Neural progenitor cell (in vitro differentiated cells): ENCODE data around the gene LPCAT3. TPM values are rescaled to one million over a fixed set of nuclear protein-coding genes. Genes with fewer than 3 reads are reported as not detected.

ENCODE experiments used
- DNase-seq: peaks from one replicate; pipeline ENCODE4 v3.0.0-alpha.2; 2016; ENCODE audit warnings: low spot score
- H2AFZ ChIP-seq: fragments of 200-600 bp; sonication (generic); replicated peaks from 2 replicates; pipeline ENCODE4 v1.6.1; 2016; ENCODE audit warnings: antibody characterized with exemption
- H3F3A ChIP-seq: fragments of 200-600 bp; sonication (generic); 2 replicates; pipeline ENCODE4 v1.6.1; 2016; ENCODE audit warnings: antibody characterized with exemption, low read depth
- H3K27ac ChIP-seq: fragments of 200-600 bp; sonication (generic); 2 replicates; pipeline ENCODE4 v1.5.1; 2016; ENCODE audit warnings: mild to moderate bottlenecking
- H3K27me3 ChIP-seq: fragments of 200-600 bp; sonication (generic); 2 replicates; pipeline ENCODE4 v1.6.1; 2016; ENCODE audit warnings: mild to moderate bottlenecking, moderate library complexity
- H3K36me3 ChIP-seq: fragments of 200-600 bp; sonication (generic); 2 replicates; pipeline ENCODE4 v1.5.1; 2016
- H3K4me1 ChIP-seq: fragments of 200-600 bp; sonication (generic); 2 replicates; pipeline ENCODE4 v1.6.1; 2016; ENCODE audit warnings: mixed run types
- H3K4me2 ChIP-seq: fragments of 200-600 bp; sonication (generic); 2 replicates; pipeline ENCODE4 v1.6.1; 2016
- H3K4me3 ChIP-seq: fragments of 200-600 bp; sonication (generic); 2 replicates; pipeline ENCODE4 v1.5.1; 2016
- H3K79me2 ChIP-seq: fragments of 200-600 bp; sonication (generic); 2 replicates; pipeline ENCODE4 v1.6.1; 2016; ENCODE audit warnings: low read depth
- H3K9ac ChIP-seq: fragments of 200-600 bp; sonication (generic); 2 replicates; pipeline ENCODE4 v1.6.1; 2016
- H3K9me3 ChIP-seq: fragments of 200-600 bp; sonication (generic); 2 replicates; pipeline ENCODE4 v1.5.1; 2016; ENCODE audit warnings: low read depth
- H4K20me1 ChIP-seq: fragments of 200-600 bp; sonication (generic); 2 replicates; pipeline ENCODE4 v1.6.1; 2016; ENCODE audit warnings: low read depth
- H3K27ac Mint-ChIP-seq: 3 replicates; pipeline ENCODE4 v1.8.0; 2021; ENCODE audit warnings: mixed read lengths
- H3K27me3 Mint-ChIP-seq: 2 replicates; pipeline ENCODE4 v1.8.0; 2022; ENCODE audit warnings: low read depth, mild to moderate bottlenecking, inconsistent platforms, moderate library complexity, mixed read lengths; ENCODE audit not compliant: insufficient read depth
- H3K36me3 Mint-ChIP-seq: 3 replicates; pipeline ENCODE4 v1.8.0; 2021; ENCODE audit warnings: mixed read lengths
- H3K4me1 Mint-ChIP-seq: 3 replicates; pipeline ENCODE4 v1.8.0; 2021; ENCODE audit warnings: mixed read lengths
- H3K4me3 Mint-ChIP-seq: 3 replicates; pipeline ENCODE4 v1.8.0; 2021; ENCODE audit warnings: mild to moderate bottlenecking, moderate library complexity, mixed read lengths
- H3K9me3 Mint-ChIP-seq: 3 replicates; pipeline ENCODE4 v1.8.0; 2020; ENCODE audit warnings: mixed read lengths
- CTCF ChIP-seq: fragments of 200-600 bp; sonication (generic); IDR thresholded peaks from 2 replicates; pipeline ENCODE4 v1.5.1; 2017; ENCODE audit warnings: antibody characterized with exemption, mild to moderate bottlenecking
- EZH2 ChIP-seq: fragments of 200-600 bp; sonication (generic); IDR thresholded peaks from 2 replicates; pipeline ENCODE4 v1.6.1; 2017; ENCODE audit warnings: antibody characterized with exemption, mild to moderate bottlenecking, moderate library complexity
- EZH2phosphoT487 ChIP-seq: fragments of 200-600 bp; sonication (generic); IDR thresholded peaks from 2 replicates; pipeline ENCODE4 v1.6.1; 2017; ENCODE audit warnings: antibody characterized with exemption
- total RNA-seq: library from RNA; depleted of rRNA; stranded (reverse); fragments of >200 nt; gene quantifications from 2 replicates; pipeline ENCODE4 v1.2.3, GENCODE V29; 2015; ENCODE audit warnings: low replicate concordance

The LPCAT3 gene
- total RNA-seq, 1 donor from 2014 or later, result 18.1 TPM

- no peak overlapping the region for H2AFZ ChIP-seq
- peaks cover under 1% of the 10 kb centered on the region for H3K4me1 Mint-ChIP-seq
Measured at GRCh38 chr12:7035463-7035862, 17.2 kb upstream of the LPCAT3 start.

GRCh38 chr12:7034464-7034863 lies 16.2 kb upstream of the LPCAT3 start:
- Mint-ChIP-seq H3K4me3 (no peak overlapping the region), H3K36me3 (no peaks in the 10 kb centered on the region), H3K27ac (no peak overlapping the region), H3K27me3 (peaks cover 14% of the 10 kb centered on the region), H3K4me1 (no peaks in the 10 kb centered on the region), H3K9me3 (peaks cover 10% of the 10 kb centered on the region)
- Histone ChIP-seq H3K27ac (no peak overlapping the region), H3K27me3 (no peaks in the 10 kb centered on the region), H3K4me3 (no peak overlapping the region), H4K20me1 (no peaks in the 10 kb centered on the region), H3F3A (no peaks in the 10 kb centered on the region), H3K4me1 (no peaks in the 10 kb centered on the region), H3K36me3 (no peaks in the 10 kb centered on the region), H3K9ac (no peak overlapping the region), H3K9me3 (no peaks in the 10 kb centered on the region), H3K4me2 (no peak overlapping the region), H3K79me2 (no peaks in the 10 kb centered on the region), H2AFZ (no peak overlapping the region)
- no peak for DNase-seq
- TF ChIP-seq EZH2 (no peak), EZH2phosphoT487 (no peak), CTCF (no peak)

More at GRCh38 chr12:7035463-7035862, 17.2 kb upstream of the LPCAT3 start:
- no peak for DNase-seq
- no peaks in the 10 kb centered on the region for H4K20me1 ChIP-seq
- H3K36me3 ChIP-seq, result no peaks in the 10 kb centered on the region
- no peak overlapping the region for H3K9ac ChIP-seq
- no peaks in the 10 kb centered on the region for H3F3A ChIP-seq
- TF ChIP-seq CTCF (no peak), EZH2 (no peak), EZH2phosphoT487 (no peak)
- Mint-ChIP-seq H3K4me3 (no peak overlapping the region), H3K27ac (no peak overlapping the region), H3K9me3 (peaks cover 5% of the 10 kb centered on the region), H3K27me3 (peaks cover 11% of the 10 kb centered on the region), H3K36me3 (no peaks in the 10 kb centered on the region)
- no peaks in the 10 kb centered on the region for H3K9me3 ChIP-seq
- no peak overlapping the region for H3K27ac ChIP-seq
- no peaks in the 10 kb centered on the region for H3K4me1 ChIP-seq
- no peaks in the 10 kb centered on the region for H3K79me2 ChIP-seq
- no peak overlapping the region for H3K4me3 ChIP-seq
- no peaks in the 10 kb centered on the region for H3K27me3 ChIP-seq
- no peak overlapping the region for H3K4me2 ChIP-seq

DNA sequence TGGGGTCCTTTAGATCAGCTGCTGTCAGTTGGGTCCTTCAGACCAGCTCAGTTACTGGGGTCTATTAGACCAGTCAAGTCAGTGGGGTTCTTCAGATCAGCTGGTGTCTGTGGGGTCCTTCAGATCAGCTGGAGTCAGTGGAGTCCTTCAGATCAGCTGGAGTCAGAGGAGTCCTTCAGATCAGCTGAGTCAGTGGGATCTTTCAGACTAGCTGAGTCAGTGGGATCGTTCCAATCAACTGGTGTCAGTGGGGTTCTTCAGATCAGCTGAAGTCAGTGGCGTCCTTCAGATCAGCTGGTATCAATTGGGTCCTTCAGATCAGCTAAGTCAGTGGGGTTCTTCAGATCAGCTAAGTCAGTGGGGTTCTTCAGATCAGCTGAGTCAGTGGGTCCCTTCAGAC lies 14.7 kb upstream of the LPCAT3 start:
- Mint-ChIP-seq H3K27me3 (peaks cover 14% of the 10 kb centered on the region), H3K27ac (no peak overlapping the region)

More for the DNA sequence above, 14.7 kb upstream of the LPCAT3 start:
- Histone ChIP-seq H2AFZ (no peak overlapping the region), H3K9ac (no peak overlapping the region), H3F3A (no peaks in the 10 kb centered on the region), H3K4me1 (no peaks in the 10 kb centered on the region), H3K27ac (no peak overlapping the region), H3K4me2 (no peak overlapping the region), H3K36me3 (no peaks in the 10 kb centered on the region), H3K9me3 (no peaks in the 10 kb centered on the region), H3K4me3 (no peak overlapping the region), H4K20me1 (no peaks in the 10 kb centered on the region), H3K27me3 (no peaks in the 10 kb centered on the region), H3K79me2 (no peaks in the 10 kb centered on the region)
- no peak overlapping the region for H3K4me3 Mint-ChIP-seq
- TF ChIP-seq EZH2phosphoT487, result no peak
- TF ChIP-seq CTCF, result no peak
- TF ChIP-seq EZH2, result no peak
- H3K36me3 Mint-ChIP-seq, result no peaks in the 10 kb centered on the region
- DNase-seq, result no peak
- H3K9me3 Mint-ChIP-seq, result peaks cover 7% of the 10 kb centered on the region
- H3K4me1 Mint-ChIP-seq, result no peaks in the 10 kb centered on the region
